Measurements from ENCODE around the gene TDRD10. TPM values are rescaled to one million over a fixed set of nuclear protein-coding genes. Genes with fewer than 3 reads are reported as not detected.
"Not testable (repeated sequence)": the region's sequence is repeated elsewhere in the genome, so short reads cannot be mapped to it uniquely, and the experiment has no call there.

TDRD10 gene
- total RNA-seq, 1 donor from 2014 or later, result not detected

GRCh38 chr1:154527192-154527591 is 25.2 kb downstream of the TDRD10 start:
- TF ChIP-seq CTCF (conservative IDR thresholded peaks at IDR 0.05; ENCODE audit: low read depth, low read length), result no peak
- no peak for DNase-seq (ENCODE audit: low read depth)
- no peak overlapping the region for H3K4me3 ChIP-seq (ENCODE audit: low read depth, low read length)

GRCh38 chr1:154529308-154529707 is 27.3 kb downstream of the TDRD10 start:
- H3K4me3 ChIP-seq (ENCODE audit: low read depth, low read length), result no peak overlapping the region

GRCh38 chr1:154531950-154532349 is 29.9 kb downstream of the TDRD10 start:
- DNase-seq (ENCODE audit: low read depth); H3K4me3 ChIP-seq (ENCODE audit: low read depth, low read length): not testable (repeated sequence)

More at GRCh38 chr1:154529308-154529707, 27.3 kb downstream of the TDRD10 start:
- no peak for DNase-seq (ENCODE audit: low read depth)
- no peak for TF ChIP-seq CTCF (conservative IDR thresholded peaks at IDR 0.05; ENCODE audit: low read depth, low read length)

- peak; percentile 74 for TF ChIP-seq CTCF (conservative IDR thresholded peaks at IDR 0.05; ENCODE audit: low read depth, low read length)
- no peak overlapping the region for H3K4me3 ChIP-seq (ENCODE audit: low read depth, low read length)
- no peak for DNase-seq (ENCODE audit: low read depth)
These were observed 32.2 kb downstream of the TDRD10 start for GRCh38 chr1:154533952-154534844.

- no peak for DNase-seq (ENCODE audit: low read depth)
- no peak overlapping the region for H3K4me3 ChIP-seq (ENCODE audit: low read depth, low read length)
- TF ChIP-seq CTCF (conservative IDR thresholded peaks at IDR 0.05; ENCODE audit: low read depth, low read length), result no peak
These were observed 34.6 kb downstream of the TDRD10 start for GRCh38 chr1:154536570-154536969.

- no peak overlapping the region for H3K4me3 ChIP-seq (ENCODE audit: low read depth, low read length)
- TF ChIP-seq CTCF (conservative IDR thresholded peaks at IDR 0.05; ENCODE audit: low read depth, low read length), result no peak
- no peak for DNase-seq (ENCODE audit: low read depth)
These were observed 37.8 kb downstream of the TDRD10 start for GRCh38 chr1:154539486-154540483.

- no peak for DNase-seq (ENCODE audit: low read depth)
- H3K4me3 ChIP-seq (ENCODE audit: low read depth, low read length), result no peak overlapping the region
- TF ChIP-seq CTCF (conservative IDR thresholded peaks at IDR 0.05; ENCODE audit: low read depth, low read length), result no peak
These were observed 39.2 kb downstream of the TDRD10 start for GRCh38 chr1:154541231-154541630.

All from epithelial cell of proximal tubule (primary cell).